ENCODE data around the gene PTOV1.

DNA sequence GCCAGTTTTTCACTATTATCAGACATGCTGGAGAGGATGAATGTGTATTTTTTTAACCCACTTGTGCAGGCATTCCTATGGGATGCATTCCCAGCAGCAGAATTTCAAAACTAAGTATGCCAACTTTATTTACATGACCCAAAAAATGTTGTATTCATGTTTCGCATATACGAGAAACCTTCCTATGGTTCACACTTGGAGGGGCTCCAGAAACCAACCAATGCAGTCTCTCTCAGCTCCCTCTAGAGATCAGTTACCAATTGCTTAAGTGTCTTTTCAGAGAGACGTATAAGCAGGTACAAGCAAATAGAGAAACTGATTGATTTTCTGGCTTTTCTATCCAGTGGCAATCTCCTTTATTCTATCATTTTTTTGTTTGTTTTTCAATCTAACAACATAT is 5.5 kb upstream of the PTOV1 start:
- TF ChIP-seq, protein P1, sequence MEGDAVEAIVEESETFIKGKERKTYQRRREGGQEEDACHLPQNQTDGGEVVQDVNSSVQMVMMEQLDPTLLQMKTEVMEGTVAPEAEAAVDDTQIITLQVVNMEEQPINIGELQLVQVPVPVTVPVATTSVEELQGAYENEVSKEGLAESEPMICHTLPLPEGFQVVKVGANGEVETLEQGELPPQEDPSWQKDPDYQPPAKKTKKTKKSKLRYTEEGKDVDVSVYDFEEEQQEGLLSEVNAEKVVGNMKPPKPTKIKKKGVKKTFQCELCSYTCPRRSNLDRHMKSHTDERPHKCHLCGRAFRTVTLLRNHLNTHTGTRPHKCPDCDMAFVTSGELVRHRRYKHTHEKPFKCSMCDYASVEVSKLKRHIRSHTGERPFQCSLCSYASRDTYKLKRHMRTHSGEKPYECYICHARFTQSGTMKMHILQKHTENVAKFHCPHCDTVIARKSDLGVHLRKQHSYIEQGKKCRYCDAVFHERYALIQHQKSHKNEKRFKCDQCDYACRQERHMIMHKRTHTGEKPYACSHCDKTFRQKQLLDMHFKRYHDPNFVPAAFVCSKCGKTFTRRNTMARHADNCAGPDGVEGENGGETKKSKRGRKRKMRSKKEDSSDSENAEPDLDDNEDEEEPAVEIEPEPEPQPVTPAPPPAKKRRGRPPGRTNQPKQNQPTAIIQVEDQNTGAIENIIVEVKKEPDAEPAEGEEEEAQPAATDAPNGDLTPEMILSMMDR (IDR thresholded peaks at IDR 0.05): no peak
- no peak for TF ChIP-seq POLR2A (IDR thresholded peaks at IDR 0.05)

All from testis (tissue), 2 donors.